Lower leg skin (tissue), 3 donors: ENCODE measurements around the gene TBC1D23.

Source experiments
- CTCF ChIP-seq, 3 donors: fragments of 450-650 bp; IDR thresholded peaks; one replicate each; pipeline ENCODE4 v1.5.1; 2016; ENCODE audit warnings: antibody characterized with exemption in 3 of 3, mild to moderate bottlenecking in 3 of 3, moderate library complexity in 2 of 3
- POLR2A ChIP-seq, 2 donors: fragments of 450-650 bp; IDR thresholded peaks; one replicate each; pipeline ENCODE4 v1.6.1; 2016 to 2017; ENCODE audit warnings: antibody characterized with exemption in 2 of 2, mild to moderate bottlenecking in 1 of 2, moderate library complexity in 1 of 2

- no peak for TF ChIP-seq CTCF (IDR thresholded peaks at IDR 0.05)
- TF ChIP-seq POLR2A (IDR thresholded peaks at IDR 0.05): no peak
Measured at GRCh38 chr3:100334488-100335351, 73.9 kb downstream of the TBC1D23 start, which contains the start of gene NIT2.
